GM12892 (cell line): ENCODE data around the gene COL11A2.

Experiments
- POLR2A ChIP-seq: IDR thresholded peaks from 2 replicates; pipeline ENCODE4 v1.6.1; 2011; ENCODE audit warnings: low read depth, low read length, control low read depth
- POLR2AphosphoS5 ChIP-seq: IDR thresholded peaks from 2 replicates; pipeline ENCODE4 v1.6.1; 2011; ENCODE audit warnings: low read depth, low read length, control low read depth

DNA sequence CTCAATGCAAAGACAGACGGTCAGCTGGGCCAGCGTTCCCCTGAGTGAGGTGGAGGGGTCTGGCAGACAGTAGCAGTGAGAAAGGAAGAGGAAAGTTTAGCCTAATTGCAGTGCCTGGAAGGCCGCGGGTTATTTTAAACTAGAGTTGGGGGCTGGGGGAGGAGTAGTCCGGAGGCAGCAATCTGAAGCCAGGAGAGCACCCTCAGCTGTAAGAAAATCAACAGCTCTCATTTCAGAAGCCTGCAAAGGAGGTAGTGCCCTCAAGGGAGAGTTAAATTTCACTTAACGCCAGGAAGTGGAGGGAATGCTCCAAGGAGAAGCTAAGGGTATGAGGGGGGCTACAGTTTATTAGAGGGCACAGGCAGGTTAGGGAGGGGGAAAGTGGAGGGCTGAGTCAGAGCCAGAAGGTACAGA lies 43.0 kb upstream of the COL11A2 start:
- TF ChIP-seq POLR2A (no peak), POLR2AphosphoS5 (no peak)
